ENCODE data around the gene VWA5B1. TPM values are rescaled to one million over a fixed set of nuclear protein-coding genes. Genes with fewer than 3 reads are reported as not detected.

The VWA5B1 gene
- total RNA-seq, 3 donors from 2014 or later, result 0.29 TPM; not detected in 2

GRCh38 chr1:20349561-20349960 is 58.9 kb downstream of the VWA5B1 start:
- TF ChIP-seq POLR2A (IDR thresholded peaks at IDR 0.05), result no peak
- TF ChIP-seq CTCF (IDR thresholded peaks at IDR 0.05), result no peak
- TF ChIP-seq POLR2AphosphoS5 (IDR thresholded peaks at IDR 0.05), result no peak
- Histone ChIP-seq H3K36me3 (no peaks in the 10 kb centered on the region), H3K4me1 (no peaks in the 10 kb centered on the region), H3K4me3 (no peak overlapping the region), H3K9me3 (no peaks in the 10 kb centered on the region), H3K27me3 (no peaks in the 10 kb centered on the region), H3K27ac (no peak overlapping the region)
- intact Hi-C loops (cut with DNase I; ENCODE audit: low total_unique reads), result no loop called here
- DNase-seq (ENCODE audit: low spot score in 2 of 2), result no peak

- Histone ChIP-seq H3K4me1 (no peaks in the 10 kb centered on the region), H3K4me3 (no peak overlapping the region), H3K9me3 (no peaks in the 10 kb centered on the region), H3K27ac (no peak overlapping the region), H3K27me3 (no peaks in the 10 kb centered on the region), H3K36me3 (no peaks in the 10 kb centered on the region)
- no peak for DNase-seq (ENCODE audit: low spot score in 2 of 2)
- intact Hi-C loops (cut with DNase I; ENCODE audit: low total_unique reads), result no loop called here
- TF ChIP-seq POLR2A (IDR thresholded peaks at IDR 0.05) (no peak), CTCF (IDR thresholded peaks at IDR 0.05) (no peak), POLR2AphosphoS5 (IDR thresholded peaks at IDR 0.05) (no peak)
Observed at GRCh38 chr1:20349971-20350370, 59.3 kb downstream of the VWA5B1 start.

GRCh38 chr1:20350421-20350820 is 59.7 kb downstream of the VWA5B1 start:
- intact Hi-C loops (cut with DNase I; ENCODE audit: low total_unique reads), result no loop called here
- Histone ChIP-seq H3K36me3 (no peaks in the 10 kb centered on the region), H3K27ac (no peak overlapping the region), H3K4me3 (no peak overlapping the region), H3K9me3 (no peaks in the 10 kb centered on the region), H3K4me1 (no peaks in the 10 kb centered on the region), H3K27me3 (no peaks in the 10 kb centered on the region)
- no peak for DNase-seq (ENCODE audit: low spot score in 2 of 2)
- TF ChIP-seq POLR2AphosphoS5 (IDR thresholded peaks at IDR 0.05) (no peak), CTCF (IDR thresholded peaks at IDR 0.05) (no peak), POLR2A (IDR thresholded peaks at IDR 0.05) (no peak)

- Histone ChIP-seq H3K4me1 (peaks cover 0 to 6% of the 10 kb centered on the region in 2 donors), H3K27ac (no peak overlapping the region), H3K27me3 (no peaks in the 10 kb centered on the region), H3K36me3 (no peaks in the 10 kb centered on the region), H3K9me3 (no peaks in the 10 kb centered on the region), H3K4me3 (no peak overlapping the region)
- intact Hi-C loops (cut with DNase I; ENCODE audit: low total_unique reads), result no loop called here
- DNase-seq (ENCODE audit: low spot score in 2 of 2), result no peak
- no peak for TF ChIP-seq POLR2A (IDR thresholded peaks at IDR 0.05)
- TF ChIP-seq POLR2AphosphoS5 (IDR thresholded peaks at IDR 0.05), result no peak
- TF ChIP-seq CTCF (IDR thresholded peaks at IDR 0.05), result no peak
Observed at GRCh38 chr1:20351911-20352701, 61.4 kb downstream of the VWA5B1 start.

- no peak for TF ChIP-seq CTCF (IDR thresholded peaks at IDR 0.05)
- no peak for TF ChIP-seq POLR2AphosphoS5 (IDR thresholded peaks at IDR 0.05)
- TF ChIP-seq POLR2A (IDR thresholded peaks at IDR 0.05), result no peak
- Histone ChIP-seq H3K4me1 (peaks cover 0 to 7% of the 10 kb centered on the region in 2 donors), H3K4me3 (no peak overlapping the region), H3K27ac (no peak overlapping the region), H3K36me3 (no peaks in the 10 kb centered on the region), H3K27me3 (no peaks in the 10 kb centered on the region), H3K9me3 (no peaks in the 10 kb centered on the region)
- intact Hi-C loops (cut with DNase I; ENCODE audit: low total_unique reads), result no loop called here
- no peak for DNase-seq (ENCODE audit: low spot score in 2 of 2)
Observed at GRCh38 chr1:20353836-20354235, 63.2 kb downstream of the VWA5B1 start.

Measured in breast epithelium (tissue), 4 donors.